H9 (cell line): Measurements from ENCODE around the gene DISP3. TPM values are rescaled to one million over a fixed set of nuclear protein-coding genes. Genes with fewer than 3 reads are reported as not detected.

Source experiments
- DNase-seq: peaks from one replicate; pipeline ENCODE4 v3.0.0-alpha.2; 2017
- H2AFZ ChIP-seq: one replicate; pipeline ENCODE4 v1.6.1; 2013; ENCODE audit warnings: mild to moderate bottlenecking, low read length, control low read depth, moderate library complexity
- H2AK5ac ChIP-seq: 2 replicates; pipeline ENCODE4 v1.6.1; 2013; ENCODE audit warnings: low read length, control low read depth, mixed read lengths; ENCODE audit not compliant: insufficient read length
- H2BK120ac ChIP-seq: one replicate; pipeline ENCODE4 v1.6.1; 2013; ENCODE audit warnings: low read depth, mild to moderate bottlenecking, low read length, control low read depth, inconsistent platforms; ENCODE audit not compliant: poor library complexity, severe bottlenecking
- H2BK12ac ChIP-seq: 2 replicates; pipeline ENCODE4 v1.6.1; 2013; ENCODE audit warnings: low read length, control low read depth, mixed read lengths, low read depth; ENCODE audit not compliant: insufficient read length
- H2BK15ac ChIP-seq: 2 replicates; pipeline ENCODE4 v1.6.1; 2013; ENCODE audit warnings: low read depth, low read length, control low read depth
- H2BK20ac ChIP-seq: one replicate; pipeline ENCODE4 v1.6.1; 2013; ENCODE audit warnings: low read depth, mild to moderate bottlenecking, low read length, control low read depth, inconsistent platforms; ENCODE audit not compliant: poor library complexity, severe bottlenecking
- H2BK5ac ChIP-seq: 2 replicates; pipeline ENCODE4 v1.6.1; 2013; ENCODE audit warnings: low read length, control low read depth, mixed read lengths; ENCODE audit not compliant: insufficient read length
- H3K14ac ChIP-seq: 2 replicates; pipeline ENCODE4 v1.6.1; 2013; ENCODE audit warnings: low read length, control low read depth; ENCODE audit not compliant: insufficient read depth
- H3K18ac ChIP-seq: 2 replicates; pipeline ENCODE4 v1.6.1; 2013; ENCODE audit warnings: low read depth, mild to moderate bottlenecking, mixed read lengths, low read length, control low read depth; ENCODE audit not compliant: insufficient read length
- H3K23ac ChIP-seq: 2 replicates; pipeline ENCODE4 v1.6.1; 2013; ENCODE audit warnings: low read length, control low read depth, mixed read lengths, low read depth; ENCODE audit not compliant: insufficient read length
- H3K23me2 ChIP-seq: 2 replicates; pipeline ENCODE4 v1.6.1; 2013; ENCODE audit warnings: low read depth, mild to moderate bottlenecking, mixed read lengths, low read length, control low read depth; ENCODE audit not compliant: insufficient read length, poor library complexity, severe bottlenecking
- H3K27ac ChIP-seq: 2 replicates; pipeline ENCODE4 v1.5.1; 2013; ENCODE audit warnings: low read length, control low read depth, mixed read lengths, low read depth; ENCODE audit not compliant: insufficient read length
- H3K27me3 ChIP-seq: 2 replicates; pipeline ENCODE4 v1.6.1; 2013; ENCODE audit warnings: low read length, control low read depth, inconsistent platforms; ENCODE audit not compliant: insufficient read depth
- H3K4ac ChIP-seq: 2 replicates; pipeline ENCODE4 v1.6.1; 2013; ENCODE audit warnings: low read depth, mild to moderate bottlenecking, control low read depth, inconsistent platforms, low read length, moderate library complexity
- H3K4me1 ChIP-seq: 2 replicates; pipeline ENCODE4 v1.6.1; 2013; ENCODE audit warnings: low read length, control low read depth, inconsistent platforms; ENCODE audit not compliant: insufficient read depth
- H3K4me2 ChIP-seq: 2 replicates; pipeline ENCODE4 v1.6.1; 2013; ENCODE audit warnings: low read length, control low read depth, mixed read lengths; ENCODE audit not compliant: insufficient read length, insufficient read depth
- H3K56ac ChIP-seq: 2 replicates; pipeline ENCODE4 v1.6.1; 2013; ENCODE audit warnings: low read depth, mild to moderate bottlenecking, mixed read lengths, low read length, control low read depth; ENCODE audit not compliant: insufficient read length
- H3K79me1 ChIP-seq: 2 replicates; pipeline ENCODE4 v1.6.1; 2013; ENCODE audit warnings: low read depth, mild to moderate bottlenecking, moderate library complexity, low read length, control low read depth, inconsistent platforms; ENCODE audit not compliant: insufficient read depth, poor library complexity, severe bottlenecking
- H3K79me2 ChIP-seq: 2 replicates; pipeline ENCODE4 v1.6.1; 2013; ENCODE audit warnings: low read length, control low read depth, inconsistent platforms; ENCODE audit not compliant: insufficient read depth
- H3K9ac ChIP-seq: 2 replicates; pipeline ENCODE4 v1.6.1; 2013; ENCODE audit warnings: low read length, control low read depth, mixed read lengths; ENCODE audit not compliant: insufficient read length; ENCODE audit errors: extremely low read depth
- H3K9me3 ChIP-seq: one replicate; pipeline ENCODE4 v1.6.1; 2013; ENCODE audit warnings: low read depth, low read length, inconsistent platforms; ENCODE audit not compliant: control insufficient read depth
- H3T11ph ChIP-seq: one replicate; pipeline ENCODE4 v1.6.1; 2013; ENCODE audit warnings: mild to moderate bottlenecking, low read length, control low read depth, inconsistent platforms
- H4K20me1 ChIP-seq: one replicate; pipeline ENCODE4 v1.6.1; 2013; ENCODE audit not compliant: control insufficient read depth, insufficient read length, insufficient read depth
- H4K5ac ChIP-seq: 2 replicates; pipeline ENCODE4 v1.6.1; 2013; ENCODE audit warnings: low read depth, mild to moderate bottlenecking, mixed read lengths, low read length, control low read depth; ENCODE audit not compliant: insufficient read length
- H4K8ac ChIP-seq: replicated peaks from 2 replicates; pipeline ENCODE4 v1.6.1; 2013; ENCODE audit warnings: low read length, control low read depth, mixed read lengths, low read depth; ENCODE audit not compliant: insufficient read length
- H4K91ac ChIP-seq: 2 replicates; pipeline ENCODE4 v1.6.1; 2013; ENCODE audit warnings: low read depth, mild to moderate bottlenecking, moderate library complexity, mixed read lengths, low read length, control low read depth; ENCODE audit not compliant: insufficient read length
- H3K27ac Mint-ChIP-seq, 3 experiments: 2 replicates in 2 of 3; 3 replicates in 1 of 3; pipeline ENCODE4 v1.8.0; 2020 to 2021; ENCODE audit warnings: mixed read lengths in 3 of 3, mild to moderate bottlenecking in 1 of 3, moderate library complexity in 1 of 3
- H3K27me3 Mint-ChIP-seq: 2 replicates; pipeline ENCODE4 v1.8.0; 2021; ENCODE audit warnings: low read depth, mild to moderate bottlenecking, moderate library complexity, mixed read lengths
- H3K36me3 Mint-ChIP-seq, 3 experiments: 2 replicates in 2 of 3; 3 replicates in 1 of 3; pipeline ENCODE4 v1.8.0; 2020 to 2021; ENCODE audit warnings: low read depth in 3 of 3, mixed read lengths in 3 of 3; ENCODE audit not compliant: insufficient read depth in 1 of 3
- H3K4me1 Mint-ChIP-seq, 2 experiments: 2 replicates each; pipeline ENCODE4 v1.8.0; 2020; ENCODE audit warnings: mixed read lengths in 2 of 2
- H3K4me3 Mint-ChIP-seq, 2 experiments: 2 replicates in 1 of 2; 3 replicates in 1 of 2; pipeline ENCODE4 v1.8.0; 2020 to 2021; ENCODE audit warnings: mild to moderate bottlenecking in 2 of 2, mixed read lengths in 2 of 2, moderate library complexity in 1 of 2
- H3K9me3 Mint-ChIP-seq, 2 experiments: 2 replicates in 1 of 2; 3 replicates in 1 of 2; pipeline ENCODE4 v1.8.0; 2020; ENCODE audit warnings: mild to moderate bottlenecking in 2 of 2, mixed read lengths in 2 of 2, moderate library complexity in 1 of 2
- WGBS: extraction: QIAGEN DNeasy Blood & Tissue Kit; methylation state at CpG from one replicate; pipeline ENCODE4 v1.1.7; 2013; ENCODE audit warnings: missing lambda C conversion rate, low lambda C conversion rate, mixed read lengths; ENCODE audit not compliant: insufficient read length; ENCODE audit errors: extremely low coverage; 5-methylcytosine and 5-hydroxymethylcytosine counted together
- total RNA-seq: library from RNA; stranded (reverse); gene quantifications from 2 replicates; pipeline ENCODE4 v1.2.1, GENCODE V29; 2021
- TF ChIP-seq, protein P1 (sequence below): fragments of 200-600 bp; sonication (generic); conservative IDR thresholded peaks from 3 replicates; pipeline ENCODE4 v1.8.0; 2021; ENCODE audit warnings: antibody characterized with exemption, mild to moderate bottlenecking

The DISP3 gene
- total RNA-seq, 1 experiment from 2014 or later = 3.5 TPM

DNA sequence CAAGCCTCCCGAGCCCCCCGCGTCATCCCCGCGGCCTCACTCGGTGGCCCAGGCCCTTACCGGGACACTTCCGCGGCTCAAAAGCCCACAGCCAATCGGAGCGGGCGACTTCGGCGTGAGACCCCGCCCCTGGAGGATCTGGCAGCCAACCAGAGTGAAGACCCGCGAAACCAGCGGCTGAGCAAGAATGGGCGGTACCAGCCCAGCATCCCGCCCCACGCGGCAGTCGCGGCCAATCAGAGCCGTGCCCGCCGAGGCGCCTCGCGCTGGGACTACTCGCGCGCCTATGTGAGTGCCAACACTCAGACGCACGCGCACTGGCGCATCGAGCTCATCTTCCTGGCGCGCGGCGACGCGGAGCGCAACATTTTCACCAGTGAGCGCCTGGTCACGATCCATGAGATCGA lies 22.5 kb downstream of the DISP3 start:
- Histone ChIP-seq H3K4me2 (no peak overlapping the region), H3K4ac (no peak overlapping the region)
- no CpG with 5 or more reads among the region's 48 CpGs for WGBS

More for the DNA sequence above, 22.5 kb downstream of the DISP3 start:
- Histone ChIP-seq H3K27ac (no peak overlapping the region), H3K23ac (no peak overlapping the region), H3K79me2 (no peaks in the 10 kb centered on the region), H3K9ac (no peak overlapping the region), H3K79me1 (no peaks in the 10 kb centered on the region), H4K20me1 (no peaks in the 10 kb centered on the region), H2BK15ac (no peak overlapping the region), H2AK5ac (no peak overlapping the region), H2BK5ac (no peak overlapping the region), H3K9me3 (no peaks in the 10 kb centered on the region), H4K91ac (no peak overlapping the region), H3K18ac (no peak overlapping the region), H3K4me1 (peaks cover 5% of the 10 kb centered on the region; the same call in 1 of the 2 replicates), H3K23me2 (no peaks in the 10 kb centered on the region), H3K27me3 (no peaks in the 10 kb centered on the region), H4K8ac (no peak overlapping the region), H3K56ac (no peak overlapping the region), H2BK20ac (no peak overlapping the region), H2AFZ (no peak overlapping the region), H2BK12ac (no peak overlapping the region), H2BK120ac (no peak overlapping the region), H3K14ac (no peak overlapping the region), H3T11ph (no peak overlapping the region), H4K5ac (no peak overlapping the region)
- Mint-ChIP-seq H3K4me3 (no peak overlapping the region), H3K27me3 (no peaks in the 10 kb centered on the region), H3K9me3 (peaks cover 26 to 28% of the 10 kb centered on the region in 2 experiments), H3K36me3 (peaks cover 47 to 53% (median 52%) of the 10 kb centered on the region in 3 experiments), H3K27ac (no peak overlapping the region), H3K4me1 (peaks cover 33 to 43% of the 10 kb centered on the region in 2 experiments)
- DNase-seq = peak; percentile 55
- TF ChIP-seq, protein P1, sequence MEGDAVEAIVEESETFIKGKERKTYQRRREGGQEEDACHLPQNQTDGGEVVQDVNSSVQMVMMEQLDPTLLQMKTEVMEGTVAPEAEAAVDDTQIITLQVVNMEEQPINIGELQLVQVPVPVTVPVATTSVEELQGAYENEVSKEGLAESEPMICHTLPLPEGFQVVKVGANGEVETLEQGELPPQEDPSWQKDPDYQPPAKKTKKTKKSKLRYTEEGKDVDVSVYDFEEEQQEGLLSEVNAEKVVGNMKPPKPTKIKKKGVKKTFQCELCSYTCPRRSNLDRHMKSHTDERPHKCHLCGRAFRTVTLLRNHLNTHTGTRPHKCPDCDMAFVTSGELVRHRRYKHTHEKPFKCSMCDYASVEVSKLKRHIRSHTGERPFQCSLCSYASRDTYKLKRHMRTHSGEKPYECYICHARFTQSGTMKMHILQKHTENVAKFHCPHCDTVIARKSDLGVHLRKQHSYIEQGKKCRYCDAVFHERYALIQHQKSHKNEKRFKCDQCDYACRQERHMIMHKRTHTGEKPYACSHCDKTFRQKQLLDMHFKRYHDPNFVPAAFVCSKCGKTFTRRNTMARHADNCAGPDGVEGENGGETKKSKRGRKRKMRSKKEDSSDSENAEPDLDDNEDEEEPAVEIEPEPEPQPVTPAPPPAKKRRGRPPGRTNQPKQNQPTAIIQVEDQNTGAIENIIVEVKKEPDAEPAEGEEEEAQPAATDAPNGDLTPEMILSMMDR = no peak
